GM18526 (cell line): Measurements from ENCODE around the gene COMMD2.
A peak's percentile ranks its signal among the peaks of the same experiment; 100 is the strongest.

ENCODE experiments used
- POLR2A ChIP-seq: IDR thresholded peaks from 3 replicates; pipeline ENCODE4 v1.6.1; 2011; ENCODE audit not compliant: insufficient read length; ENCODE audit errors: extremely low read depth

The COMMD2 gene

GRCh38 chr3:149752051-149752787 lies at the start of gene COMMD2:
Gene COMMD2 (minus strand): TSS chr3:149752489. CDS start chr3:149752444, 45 bp downstream.
- peak; percentile 92 for TF ChIP-seq POLR2A

- no peak for TF ChIP-seq POLR2A
Measured at GRCh38 chr3:149801639-149802038, 49.4 kb upstream of the COMMD2 start.

- TF ChIP-seq POLR2A: no peak
Measured at GRCh38 chr3:149801195-149801594, 48.9 kb upstream of the COMMD2 start.

- no peak for TF ChIP-seq POLR2A
Measured at GRCh38 chr3:149800693-149801092, 48.4 kb upstream of the COMMD2 start.

- TF ChIP-seq POLR2A: no peak
Measured at GRCh38 chr3:149796026-149796425, 43.7 kb upstream of the COMMD2 start.

GRCh38 chr3:149792452-149793270 lies 40.4 kb upstream of the COMMD2 start, which contains the start of gene ANKUB1:
Gene ANKUB1 (minus strand): TSS chr3:149792554. CDS start chr3:149792366, 188 bp downstream.
- TF ChIP-seq POLR2A: no peak

- no peak for TF ChIP-seq POLR2A
Measured at GRCh38 chr3:149790698-149791097, 38.4 kb upstream of the COMMD2 start.

- no peak for TF ChIP-seq POLR2A
Measured at GRCh38 chr3:149790268-149790667, 38.0 kb upstream of the COMMD2 start.

- TF ChIP-seq POLR2A: no peak
Measured at GRCh38 chr3:149784064-149784704, 31.9 kb upstream of the COMMD2 start.

- TF ChIP-seq POLR2A: no peak
Measured at GRCh38 chr3:149783576-149783975, 31.3 kb upstream of the COMMD2 start.

- no peak for TF ChIP-seq POLR2A
Measured at GRCh38 chr3:149781741-149782140, 29.5 kb upstream of the COMMD2 start.

GRCh38 chr3:149781211-149781610 lies 28.9 kb upstream of the COMMD2 start:
- no peak for TF ChIP-seq POLR2A

- no peak for TF ChIP-seq POLR2A
Measured at GRCh38 chr3:149777414-149778214, 25.3 kb upstream of the COMMD2 start.

GRCh38 chr3:149776170-149776569 lies 23.9 kb upstream of the COMMD2 start:
- no peak for TF ChIP-seq POLR2A

- TF ChIP-seq POLR2A: no peak
Measured at GRCh38 chr3:149772861-149773260, 20.6 kb upstream of the COMMD2 start.

GRCh38 chr3:149771652-149772271 lies 19.5 kb upstream of the COMMD2 start:
- no peak for TF ChIP-seq POLR2A
